GM18861 (cell line): ENCODE measurements around the gene ZNF600.
"Not testable (repeated sequence)": the region's sequence is repeated elsewhere in the genome, so short reads cannot be mapped to it uniquely, and the experiment has no call there.

Experiments
- ATAC-seq: cut with Tn5 transposase; IDR thresholded peaks from one replicate; pipeline ENCODE4 v1.9.1; 2021; ENCODE audit not compliant: unreplicated experiment

The ZNF600 gene

DNA sequence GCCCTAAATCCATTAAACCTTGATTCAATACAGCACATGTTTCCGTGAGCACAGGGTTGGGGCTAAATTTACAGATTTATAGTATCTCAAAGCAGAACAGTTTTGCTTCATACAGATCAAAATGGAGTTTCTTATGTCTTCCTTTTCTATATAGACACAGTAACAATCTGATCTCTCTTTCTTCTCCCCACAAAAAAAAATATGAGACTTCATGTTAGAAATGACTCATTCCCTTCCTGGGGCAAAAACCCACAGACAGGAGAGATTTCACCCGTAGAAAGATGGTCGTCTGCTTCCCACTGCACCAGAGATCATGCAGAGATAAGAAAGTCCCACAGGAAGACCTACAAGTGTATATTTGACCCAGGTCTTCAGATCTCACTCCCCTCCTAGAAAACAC, 44.1 kb downstream of the ZNF600 start:
- ATAC-seq = no peak

GRCh38 chr19:52741951-52742485, 44.6 kb downstream of the ZNF600 start:
- no peak for ATAC-seq

DNA sequence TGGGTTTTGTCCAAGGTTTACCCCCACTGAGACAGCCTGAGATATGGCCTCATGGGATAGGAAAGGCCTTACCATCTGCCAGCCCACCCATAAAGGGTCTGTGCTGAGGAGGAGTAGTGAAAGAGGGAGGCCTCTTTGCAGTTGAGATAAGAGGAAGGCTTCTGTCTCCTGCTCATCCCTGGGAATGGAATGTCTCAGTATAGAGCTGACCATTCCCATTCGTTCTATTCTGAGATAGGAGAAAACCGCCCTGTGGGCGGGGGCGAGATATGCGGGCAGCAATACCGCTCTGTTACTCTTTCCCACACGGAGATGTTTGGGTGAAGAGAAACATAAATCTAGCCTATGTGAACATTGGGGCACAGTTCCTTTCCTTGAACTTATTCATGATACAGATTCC, 45.2 kb downstream of the ZNF600 start:
- not testable (repeated sequence) for ATAC-seq

DNA sequence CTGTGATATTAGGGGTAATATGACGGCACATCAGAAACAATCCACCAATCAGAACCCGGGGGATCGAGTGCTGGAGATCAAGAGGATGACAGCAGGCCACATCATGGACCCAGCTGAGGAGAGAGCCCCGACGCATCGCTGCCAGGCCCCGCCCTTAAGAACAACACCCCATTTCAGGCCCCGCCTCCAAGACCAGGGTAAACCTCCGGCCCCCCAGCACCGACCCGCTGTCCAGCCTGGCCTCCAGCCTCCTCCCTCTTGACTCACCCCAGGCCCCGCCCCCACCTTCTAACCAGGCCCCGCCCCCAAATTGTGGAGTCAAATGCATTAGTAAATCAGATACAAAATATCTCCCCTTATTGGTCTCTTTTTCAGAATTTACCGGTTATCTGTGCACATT, 47.0 kb downstream of the ZNF600 start:
- no peak for ATAC-seq

GRCh38 chr19:52735734-52736133, 50.9 kb downstream of the ZNF600 start:
- ATAC-seq = no peak

DNA sequence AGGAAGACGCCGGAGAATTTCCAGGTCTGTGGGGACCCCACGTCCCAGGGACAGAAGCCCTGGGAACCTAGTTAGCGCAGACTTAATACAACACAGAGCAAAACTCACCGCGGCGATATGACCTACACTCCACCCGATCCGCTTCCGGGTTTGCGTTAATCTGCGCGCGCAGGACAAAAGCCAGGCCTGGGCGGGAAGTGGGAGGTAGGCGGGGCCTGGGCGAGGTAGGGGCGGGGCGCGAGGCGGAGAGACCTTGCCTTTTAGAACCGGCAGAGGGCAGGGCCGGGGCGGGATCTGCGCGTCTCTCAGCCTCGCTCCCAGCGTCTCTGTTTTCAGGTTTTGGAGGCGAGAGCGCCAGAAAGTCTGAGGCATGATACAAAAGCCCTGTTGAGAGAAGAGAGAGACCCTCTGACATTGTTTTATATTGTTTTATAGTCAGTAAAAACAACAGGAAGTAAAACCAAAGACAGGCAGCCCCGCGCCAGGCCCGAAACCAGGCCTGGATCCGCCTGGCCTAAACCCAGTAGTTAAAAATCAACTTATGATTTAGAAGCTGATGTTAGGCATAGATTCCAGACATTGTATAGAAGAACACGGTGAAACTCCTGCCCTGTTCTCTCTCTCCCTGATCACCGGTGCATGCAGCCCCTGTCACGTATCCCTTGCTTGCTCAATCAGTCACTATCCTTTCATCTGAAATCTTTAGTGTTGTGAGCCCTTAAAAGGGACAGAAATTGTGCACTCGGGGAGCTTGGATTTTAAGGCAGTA, 51.5 kb downstream of the ZNF600 start, which contains the start of gene ZNF611:
Gene ZNF611 (minus strand): TSS at position 152 of the 769 bp plus-strand sequence. CDS start 19,150 bp downstream, outside the sequence.
- ATAC-seq = peak; percentile 66

GRCh38 chr19:52734331-52734892, 52.2 kb downstream of the ZNF600 start:
- ATAC-seq = peak; percentile 18

- not testable (repeated sequence) for ATAC-seq
These were observed 60.5 kb downstream of the ZNF600 start for GRCh38 chr19:52726051-52726450.

- no peak for ATAC-seq
These were observed 61.0 kb downstream of the ZNF600 start for GRCh38 chr19:52725528-52725961.

DNA sequence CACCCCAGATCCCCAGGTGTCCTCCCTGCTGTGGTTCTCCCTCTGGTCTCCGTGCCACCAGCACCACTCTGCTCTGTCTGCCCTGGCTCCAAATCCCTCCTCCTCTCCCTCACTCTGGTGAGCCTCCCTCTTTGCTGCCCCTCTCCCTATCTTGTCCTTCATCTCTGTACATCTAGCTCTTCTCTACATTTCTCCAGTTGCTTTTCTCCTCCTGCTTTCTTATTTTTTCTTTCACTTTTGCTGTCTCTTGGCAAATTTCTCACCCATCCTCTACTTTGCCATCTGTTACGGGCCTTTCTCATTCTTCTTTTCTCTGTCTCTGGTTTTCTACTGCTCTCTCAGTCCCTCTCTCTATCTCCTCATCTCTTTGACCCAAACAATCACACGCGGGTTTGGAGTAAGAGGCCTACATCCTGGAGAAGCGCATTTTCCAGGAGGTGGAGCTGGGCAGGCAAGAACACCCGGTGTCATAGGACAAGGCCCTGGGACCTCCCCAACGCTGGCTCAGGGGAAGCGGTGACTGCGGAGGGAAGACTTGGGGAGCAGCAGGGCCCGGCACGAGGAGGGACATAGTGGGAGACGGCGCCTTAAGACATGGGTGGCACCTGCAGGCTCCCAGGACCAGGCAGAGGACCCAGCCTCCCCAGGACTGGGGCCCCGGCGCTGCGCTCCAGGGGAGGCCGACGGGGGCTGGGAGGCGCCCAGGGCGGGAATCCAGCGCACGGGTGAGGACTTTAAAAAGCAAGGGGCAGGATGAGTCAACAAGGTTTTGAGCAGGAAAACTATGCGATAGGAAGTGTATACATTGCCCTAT, 61.7 kb downstream of the ZNF600 start:
- no peak for ATAC-seq

- not testable (repeated sequence) for ATAC-seq
These were observed 62.5 kb downstream of the ZNF600 start for GRCh38 chr19:52723907-52724598.

GRCh38 chr19:52722062-52723003, 64.3 kb downstream of the ZNF600 start:
- no peak for ATAC-seq

DNA sequence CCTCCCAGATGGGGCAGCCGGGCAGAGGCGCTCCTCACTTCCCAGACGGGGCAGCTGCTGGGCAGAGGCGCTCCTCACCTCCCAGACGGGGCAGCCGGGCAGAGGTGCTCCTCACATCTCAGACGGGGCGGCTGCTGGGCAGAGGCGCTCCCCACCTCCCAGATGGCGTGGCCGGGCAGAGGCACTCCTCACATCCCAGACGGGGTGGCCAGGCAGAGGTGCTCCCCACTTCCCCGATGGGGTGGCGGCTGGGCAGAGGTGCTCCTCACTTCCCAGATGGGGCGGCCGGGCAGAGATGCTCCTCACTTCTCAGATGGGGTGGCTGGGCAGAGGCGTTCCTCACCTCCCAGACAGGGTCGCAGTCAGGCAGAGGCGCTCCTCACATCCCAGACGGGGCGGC, 66.0 kb downstream of the ZNF600 start:
- not testable (repeated sequence) for ATAC-seq

DNA sequence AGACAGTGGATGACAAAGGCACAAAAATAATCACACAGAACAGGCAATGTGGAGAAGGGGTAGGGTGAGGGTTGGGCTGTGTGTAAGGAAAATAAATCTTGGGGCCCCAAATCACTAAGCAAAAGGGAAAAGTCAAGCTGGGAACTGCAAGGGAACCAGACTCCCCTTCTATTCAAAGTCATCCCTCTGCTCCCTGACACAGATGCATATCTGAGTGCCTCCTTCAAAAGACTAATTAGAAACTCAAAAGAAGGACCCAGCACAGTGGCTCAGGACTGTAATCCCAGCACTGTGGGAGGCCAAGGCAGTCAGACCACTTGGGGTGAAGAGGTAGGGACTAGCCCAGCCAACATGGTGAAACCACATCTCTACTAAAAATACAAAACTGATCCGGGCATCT, 70.1 kb downstream of the ZNF600 start:
- ATAC-seq = no peak

DNA sequence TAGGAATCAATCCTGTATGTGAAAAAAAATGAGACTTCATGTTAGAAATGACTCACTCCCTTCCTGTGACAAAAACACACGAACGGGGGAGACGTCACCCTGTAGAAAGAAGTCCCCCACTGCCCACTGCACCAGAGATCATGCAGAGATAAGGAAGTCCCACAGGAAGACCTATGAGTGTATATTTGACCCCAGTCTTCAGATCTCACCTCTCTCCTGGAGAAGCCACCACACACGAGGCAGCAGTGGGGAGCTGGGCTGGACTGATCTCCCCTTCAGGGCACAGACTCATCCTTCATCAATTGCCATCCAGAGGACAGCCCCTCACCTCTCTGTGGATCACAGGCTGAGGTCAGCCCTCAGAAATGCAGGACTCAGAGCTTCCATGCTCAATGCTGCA, 70.7 kb downstream of the ZNF600 start:
- not testable (repeated sequence) for ATAC-seq

DNA sequence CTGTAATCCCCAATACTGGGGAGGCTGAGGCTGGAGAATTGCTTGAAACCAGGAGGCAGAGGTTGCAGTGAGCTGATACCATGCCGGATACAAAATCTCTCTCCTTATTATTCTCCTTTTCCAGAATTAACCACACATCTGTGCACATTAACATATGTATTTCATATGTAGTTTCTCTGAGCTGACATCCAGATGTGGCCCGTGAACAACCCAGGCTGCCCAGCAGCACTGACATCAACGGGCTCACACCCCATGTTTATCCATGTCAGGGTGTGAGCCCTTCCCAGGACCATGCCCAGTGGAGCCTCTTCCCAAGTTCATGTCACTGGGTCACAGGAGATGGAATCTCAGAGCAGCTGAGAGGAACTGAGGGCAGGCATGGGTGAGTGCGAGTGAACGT, 71.3 kb downstream of the ZNF600 start:
- ATAC-seq = not testable (repeated sequence)
